HL-60 (cell line): Measurements from ENCODE around the gene CBX4.

ENCODE experiments used
- DNase-seq, 2 experiments: peaks; one replicate each; pipeline ENCODE4 v3.0.0-alpha.2; 2010 to 2020; ENCODE audit warnings: low read depth in 1 of 2, low spot score in 1 of 2
- H3K27ac ChIP-seq: fragments of 250-450 bp; sonication (Bioruptor Pico); replicated peaks from 2 replicates; pipeline ENCODE4 v1.5.1; 2020; ENCODE audit warnings: mild to moderate bottlenecking, moderate library complexity
- H3K27me3 ChIP-seq: fragments of 250-450 bp; sonication (Bioruptor Pico); 2 replicates; pipeline ENCODE4 v1.5.1; 2021; ENCODE audit warnings: mild to moderate bottlenecking, moderate library complexity; ENCODE audit not compliant: insufficient read depth, poor library complexity, severe bottlenecking
- H3K4me3 ChIP-seq: replicated peaks from 2 replicates; pipeline ENCODE4 v1.5.1; 2011; ENCODE audit warnings: mild to moderate bottlenecking, control low read depth, low read length; ENCODE audit not compliant: insufficient read depth
- CTCF ChIP-seq: IDR thresholded peaks from one replicate; pipeline ENCODE4 v1.5.1; 2011; ENCODE audit warnings: low read length, control low read depth, inconsistent platforms; ENCODE audit not compliant: insufficient read depth
- GABPA ChIP-seq: IDR thresholded peaks from 2 replicates; pipeline ENCODE4 v1.6.1; 2012; ENCODE audit warnings: low read depth
- POLR2AphosphoS5 ChIP-seq: IDR thresholded peaks from 2 replicates; pipeline ENCODE4 v1.6.1; 2012; ENCODE audit warnings: low read depth
- REST ChIP-seq: IDR thresholded peaks from 2 replicates; pipeline ENCODE4 v1.6.1; 2012; ENCODE audit warnings: low read depth; ENCODE audit not compliant: insufficient replicate concordance
- SPI1 ChIP-seq: IDR thresholded peaks from 2 replicates; pipeline ENCODE4 v1.6.1; 2012; ENCODE audit warnings: low read depth, mild to moderate bottlenecking, borderline replicate concordance

The CBX4 gene

GRCh38 chr17:79875511-79875910, 36.3 kb upstream of the CBX4 start:
- no peak overlapping the region for H3K27ac ChIP-seq
- no peaks in the 10 kb centered on the region for H3K27me3 ChIP-seq
- TF ChIP-seq SPI1 (no peak), POLR2AphosphoS5 (no peak), GABPA (no peak), CTCF (no peak), REST (no peak)
- no peak overlapping the region for H3K4me3 ChIP-seq
- DNase-seq, result no peak

DNA sequence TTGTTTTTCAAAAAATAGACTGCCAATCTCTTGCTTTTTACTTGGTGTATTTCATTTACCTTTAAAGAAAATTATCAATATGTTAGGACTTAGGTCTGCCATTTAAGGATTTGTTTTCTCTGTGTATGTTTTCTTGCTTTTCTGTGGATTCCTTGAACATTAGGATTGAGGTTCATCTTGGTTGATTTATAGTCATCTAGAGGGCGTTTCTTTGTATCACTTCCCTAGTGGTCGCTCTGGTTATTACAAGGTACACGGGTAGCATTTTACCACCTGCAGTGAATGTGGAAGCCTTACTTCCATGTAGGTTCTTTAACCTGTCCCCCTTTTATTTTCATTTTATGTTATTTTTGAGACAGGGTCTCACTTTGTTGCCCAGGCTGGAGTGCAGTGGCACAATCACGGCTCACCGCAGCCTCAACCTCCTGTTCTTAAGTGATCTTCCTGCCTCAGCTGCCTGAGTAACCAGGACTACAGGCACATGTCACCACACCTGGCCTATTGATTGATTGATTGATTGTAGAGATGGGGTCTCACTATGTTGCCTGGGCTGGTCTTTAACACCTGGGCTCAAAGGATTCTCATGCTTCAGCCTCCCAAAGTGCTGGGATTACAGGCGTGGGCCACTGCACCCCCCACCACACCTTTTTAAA, 35.2 kb upstream of the CBX4 start:
- no peaks in the 10 kb centered on the region for H3K27me3 ChIP-seq
- DNase-seq, result peak in 1 of 2 experiments; percentile 32
- no peak overlapping the region for H3K4me3 ChIP-seq
- H3K27ac ChIP-seq, result no peak overlapping the region
- TF ChIP-seq CTCF (peak; percentile 30), GABPA (no peak)

DNA sequence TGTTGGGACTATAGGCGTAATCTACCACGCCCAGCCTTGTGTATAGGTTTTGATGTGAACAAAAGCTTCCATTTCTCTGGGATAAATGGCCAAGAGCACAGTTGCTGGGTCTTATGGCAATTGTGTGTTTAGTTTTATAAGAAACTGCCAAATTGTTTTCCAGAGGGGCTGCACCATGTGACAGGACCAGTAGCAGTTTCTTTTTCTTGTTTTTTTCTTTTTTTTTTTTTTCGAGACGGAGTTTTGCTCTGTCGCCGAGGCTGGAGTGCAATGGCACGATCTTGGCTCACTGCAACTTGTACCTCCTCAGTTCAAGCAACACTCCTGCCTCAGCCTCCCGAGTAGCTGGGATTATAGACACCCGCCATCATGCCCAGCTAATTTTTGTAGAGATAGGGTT, 34.3 kb upstream of the CBX4 start:
- Histone ChIP-seq H3K4me3 (no peak overlapping the region), H3K27ac (no peak overlapping the region), H3K27me3 (no peaks in the 10 kb centered on the region)
- TF ChIP-seq SPI1, result no peak
- TF ChIP-seq CTCF, result no peak
- no peak for TF ChIP-seq REST
- no peak for TF ChIP-seq POLR2AphosphoS5
- TF ChIP-seq GABPA, result no peak
- no peak for DNase-seq

- TF ChIP-seq SPI1 (no peak), CTCF (no peak), REST (no peak), GABPA (no peak), POLR2AphosphoS5 (no peak)
- no peaks in the 10 kb centered on the region for H3K27me3 ChIP-seq
- no peak overlapping the region for H3K4me3 ChIP-seq
- no peak overlapping the region for H3K27ac ChIP-seq
- peak in 1 of 2 experiments; percentile 24 for DNase-seq
Observed at GRCh38 chr17:79872762-79873161, 33.5 kb upstream of the CBX4 start.
